ENCODE measurements around the gene CACNA1C.

CACNA1C gene

GRCh38 chr12:2108166-2108565 is 55.4 kb downstream of the CACNA1C start:
- DNase-seq (ENCODE audit: low spot score): no peak
- no peak for TF ChIP-seq CTCF (IDR thresholded peaks at IDR 0.05; ENCODE audit: extremely low read depth, missing control alignments)

- no peak for DNase-seq (ENCODE audit: low spot score)
- TF ChIP-seq CTCF (IDR thresholded peaks at IDR 0.05; ENCODE audit: extremely low read depth, missing control alignments): no peak
Measured at GRCh38 chr12:2108975-2109671, 56.3 kb downstream of the CACNA1C start.

DNA sequence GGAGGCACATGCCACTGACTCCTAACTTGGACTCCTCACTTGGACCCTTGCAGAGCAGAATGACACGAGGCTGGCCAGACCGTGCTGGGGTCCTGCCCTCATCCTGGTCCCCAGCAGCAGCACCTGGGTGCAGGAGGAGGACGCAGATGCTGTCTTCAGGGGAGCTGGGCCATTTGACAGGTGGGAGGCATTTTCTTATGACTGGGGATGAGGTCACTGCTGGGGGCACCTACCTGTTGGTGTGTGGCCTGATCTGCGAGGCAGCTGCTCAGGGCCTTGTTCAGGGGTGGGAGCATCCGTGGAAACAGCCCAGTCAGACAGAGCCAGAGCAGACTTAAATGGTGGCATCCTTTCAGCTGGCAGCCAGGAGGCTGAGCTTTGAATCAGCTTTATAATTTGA is 57.3 kb downstream of the CACNA1C start:
- no peak for TF ChIP-seq CTCF (IDR thresholded peaks at IDR 0.05; ENCODE audit: extremely low read depth, missing control alignments)
- no peak for DNase-seq (ENCODE audit: low spot score)

- TF ChIP-seq CTCF (IDR thresholded peaks at IDR 0.05; ENCODE audit: extremely low read depth, missing control alignments): no peak
- no peak for DNase-seq (ENCODE audit: low spot score)
Measured at GRCh38 chr12:2110849-2111566, 58.2 kb downstream of the CACNA1C start.

DNA sequence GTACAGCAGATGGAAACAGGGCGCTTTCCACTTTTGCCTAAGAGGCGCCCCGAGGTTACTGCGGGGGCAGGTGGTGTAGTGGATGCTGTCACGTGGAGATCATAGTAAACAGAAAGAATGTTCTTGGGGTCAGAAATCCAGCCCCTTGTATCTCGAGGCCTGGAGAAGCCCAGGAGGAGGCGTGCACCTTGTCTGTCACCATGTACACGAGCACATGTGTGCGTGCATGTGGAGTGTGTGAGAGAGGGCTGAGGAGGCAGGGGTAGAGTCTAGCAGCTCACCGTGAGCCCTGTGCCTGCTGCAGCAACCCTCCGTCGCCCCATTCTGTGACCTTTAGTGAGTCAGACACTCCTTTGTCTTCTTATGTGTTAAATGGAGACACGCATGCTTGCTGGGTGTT is 59.0 kb downstream of the CACNA1C start:
- DNase-seq (ENCODE audit: low spot score): no peak
- TF ChIP-seq CTCF (IDR thresholded peaks at IDR 0.05; ENCODE audit: extremely low read depth, missing control alignments): no peak

DNA sequence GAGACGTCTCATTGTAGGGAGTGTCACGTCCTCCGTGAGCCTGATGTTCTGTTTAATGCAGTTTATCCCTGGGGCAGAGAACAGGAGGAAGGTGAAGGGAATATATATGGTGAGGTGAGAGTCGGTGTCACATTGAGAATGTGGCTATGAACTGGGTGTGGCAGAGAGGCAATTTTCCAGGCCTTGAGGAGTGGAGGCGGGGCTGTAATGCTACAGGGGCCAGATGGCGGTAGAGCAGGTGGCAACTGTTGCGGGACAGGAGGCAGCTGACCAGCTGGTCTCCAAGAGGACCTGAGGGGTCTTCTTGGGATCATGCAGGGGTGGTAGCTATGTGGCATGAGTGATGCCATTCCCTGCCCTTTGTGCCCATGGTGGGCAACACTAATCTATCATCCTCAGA is 59.6 kb downstream of the CACNA1C start:
- no peak for DNase-seq (ENCODE audit: low spot score)
- TF ChIP-seq CTCF (IDR thresholded peaks at IDR 0.05; ENCODE audit: extremely low read depth, missing control alignments): no peak

DNA sequence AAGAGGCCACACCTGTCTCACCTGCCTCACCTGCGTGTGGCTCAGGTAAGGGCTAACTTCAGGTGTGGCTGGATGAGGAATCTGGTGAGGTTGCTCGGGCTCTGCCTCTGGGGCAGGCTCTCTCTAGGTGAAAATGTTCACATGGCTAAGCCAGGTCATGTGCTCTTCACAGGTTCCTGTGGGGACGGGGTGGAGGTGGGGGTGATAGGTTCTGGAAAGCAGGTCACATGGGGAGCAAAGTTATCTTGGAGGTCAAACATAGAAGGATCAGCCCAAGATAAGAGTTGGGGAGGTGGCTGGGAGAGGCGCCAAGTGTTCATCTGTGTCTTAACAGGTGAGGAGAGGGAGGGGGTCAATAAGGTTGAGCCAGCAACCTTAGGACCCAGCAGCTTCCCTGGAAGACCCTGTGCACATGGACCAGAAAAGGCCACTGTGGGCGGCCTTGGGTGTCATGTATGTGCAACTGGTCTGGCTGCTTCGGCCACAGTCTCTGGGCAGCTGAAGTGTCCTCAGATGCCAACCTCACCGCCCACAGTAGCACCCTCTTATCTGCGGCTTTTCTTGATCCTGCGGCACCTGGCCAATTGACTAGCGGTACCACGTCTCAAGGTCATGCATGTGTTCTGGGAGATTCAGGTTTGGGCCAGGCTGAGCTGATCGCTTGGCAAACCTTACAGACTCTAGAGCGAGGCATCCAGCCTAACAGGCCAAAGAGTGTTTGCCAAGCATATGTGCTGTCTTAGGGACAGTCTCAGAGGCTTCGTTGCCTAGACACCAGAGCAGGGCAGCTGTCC is 60.5 kb downstream of the CACNA1C start:
- no peak for TF ChIP-seq CTCF (IDR thresholded peaks at IDR 0.05; ENCODE audit: extremely low read depth, missing control alignments)
- no peak for DNase-seq (ENCODE audit: low spot score)

Measured in GM20000 (cell line).